HEK293 (cell line): ENCODE results near the gene RPL10L.

Experiments
- CTCF ChIA-PET: fragments of 350-600 bp; formaldehyde crosslinking; extraction: SDS; loops from one replicate; lab custom pipeline; 2021; ENCODE audit warnings: antibody characterized with exemption; lab: Yijun Ruan, JAX
- POLR2A ChIA-PET: fragments of 300-600 bp; formaldehyde crosslinking; extraction: SDS; loops from one replicate; lab custom pipeline; 2020; ENCODE audit warnings: antibody characterized with exemption, inconsistent platforms; lab: Yijun Ruan, JAX
- H3K27ac ChIP-seq: fragments of 200-500 bp; sonication (Bioruptor generic); 2 replicates; pipeline ENCODE4 v1.5.1; 2014; ENCODE audit warnings: low read depth, low read length, control low read depth, inconsistent platforms; ENCODE audit errors: extremely low read depth
- H3K36me3 ChIP-seq, 2 experiments: fragments of 200-500 bp in 1 of 2; sonication (Bioruptor generic) in 1 of 2; 1 replicate in 1 of 2; 2 replicates in 1 of 2; pipeline ENCODE4 v1.5.1; 2014 to 2017; ENCODE audit warnings: inconsistent platforms in 2 of 2, low read length in 2 of 2; ENCODE audit not compliant: control insufficient read depth in 2 of 2, insufficient read depth in 1 of 2
- H3K4me1 ChIP-seq: fragments of 200-500 bp; sonication (Bioruptor generic); 2 replicates; pipeline ENCODE4 v1.5.1; 2014; ENCODE audit warnings: mild to moderate bottlenecking, low read length, inconsistent platforms; ENCODE audit not compliant: control insufficient read depth, insufficient read depth
- H3K4me3 ChIP-seq: 2 replicates; pipeline ENCODE4 v1.5.1; 2011; ENCODE audit warnings: low read depth, mild to moderate bottlenecking, control low read depth, low read length, moderate library complexity
- H3K9me3 ChIP-seq: fragments of 200-500 bp; sonication (Bioruptor generic); 2 replicates; pipeline ENCODE4 v1.5.1; 2014; ENCODE audit warnings: low read depth, low read length, inconsistent platforms; ENCODE audit not compliant: control insufficient read depth, insufficient read depth
- BCL11A ChIP-seq: fragments of 450-650 bp; formaldehyde crosslinking; IDR thresholded peaks from 2 replicates; pipeline ENCODE4 v1.5.1; 2016; ENCODE audit warnings: low read depth, missing biosample characterization, missing genetic modification characterization
- PATZ1 ChIP-seq: fragments of 450-650 bp; formaldehyde crosslinking; IDR thresholded peaks from 2 replicates; pipeline ENCODE4 v1.5.1; 2016; ENCODE audit warnings: missing biosample characterization, missing genetic modification characterization
- PRDM4 ChIP-seq: fragments of 450-650 bp; formaldehyde crosslinking; IDR thresholded peaks from 2 replicates; pipeline ENCODE4 v1.5.1; 2017; ENCODE audit warnings: missing biosample characterization, missing genetic modification characterization
- TCF7L2 ChIP-seq: IDR thresholded peaks from 2 replicates; pipeline ENCODE4 v1.6.1; 2011; ENCODE audit warnings: low read depth, mild to moderate bottlenecking, inconsistent platforms, low read length, moderate library complexity, borderline replicate concordance
- ZBTB6 ChIP-seq: fragments of 450-650 bp; formaldehyde crosslinking; IDR thresholded peaks from 2 replicates; pipeline ENCODE4 v1.5.1; 2017; ENCODE audit warnings: missing biosample characterization, missing genetic modification characterization
- ZBTB7A ChIP-seq: fragments of 450-650 bp; formaldehyde crosslinking; IDR thresholded peaks from 2 replicates; pipeline ENCODE4 v1.5.1; 2016; ENCODE audit warnings: low read depth, missing biosample characterization, missing genetic modification characterization
- ZFHX2 ChIP-seq: fragments of 450-650 bp; formaldehyde crosslinking; conservative IDR thresholded peaks from 2 replicates; pipeline ENCODE4 v1.5.1; 2016; ENCODE audit warnings: missing biosample characterization, missing genetic modification characterization
- ZIC2 ChIP-seq: fragments of 450-650 bp; formaldehyde crosslinking; IDR thresholded peaks from 2 replicates; pipeline ENCODE4 v1.5.1; 2016; ENCODE audit warnings: missing biosample characterization, missing genetic modification characterization
- ZNF133 ChIP-seq: fragments of 450-650 bp; formaldehyde crosslinking; IDR thresholded peaks from 2 replicates; pipeline ENCODE4 v1.5.1; 2016; ENCODE audit warnings: missing biosample characterization, missing genetic modification characterization
- ZNF155 ChIP-seq: fragments of 450-650 bp; formaldehyde crosslinking; IDR thresholded peaks from 2 replicates; pipeline ENCODE4 v1.5.1; 2016; ENCODE audit warnings: missing biosample characterization, missing genetic modification characterization
- ZNF16 ChIP-seq: fragments of 450-650 bp; formaldehyde crosslinking; IDR thresholded peaks from 2 replicates; pipeline ENCODE4 v1.5.1; 2016; ENCODE audit warnings: low read depth, missing biosample characterization, missing genetic modification characterization
- ZNF174 ChIP-seq: fragments of 450-650 bp; formaldehyde crosslinking; IDR thresholded peaks from 2 replicates; pipeline ENCODE4 v1.5.0; 2017; ENCODE audit warnings: missing biosample characterization, mild to moderate bottlenecking, missing genetic modification characterization
- ZNF223 ChIP-seq: fragments of 450-650 bp; formaldehyde crosslinking; IDR thresholded peaks from 2 replicates; pipeline ENCODE4 v1.5.1; 2016; ENCODE audit warnings: missing biosample characterization, missing genetic modification characterization
- ZNF23 ChIP-seq: fragments of 450-650 bp; formaldehyde crosslinking; IDR thresholded peaks from 2 replicates; pipeline ENCODE4 v1.5.1; 2016; ENCODE audit warnings: missing biosample characterization, missing genetic modification characterization, borderline replicate concordance
- ZNF266 ChIP-seq: fragments of 450-650 bp; formaldehyde crosslinking; IDR thresholded peaks from 2 replicates; pipeline ENCODE4 v1.5.1; 2016; ENCODE audit warnings: missing biosample characterization, missing genetic modification characterization, low read depth
- ZNF501 ChIP-seq: fragments of 450-650 bp; formaldehyde crosslinking; IDR thresholded peaks from 2 replicates; pipeline ENCODE4 v1.5.1; 2016; ENCODE audit warnings: missing biosample characterization, missing genetic modification characterization
- ZNF518A ChIP-seq: fragments of 450-650 bp; formaldehyde crosslinking; conservative IDR thresholded peaks from 2 replicates; pipeline ENCODE4 v1.5.1; 2016; ENCODE audit warnings: low read depth, missing biosample characterization, missing genetic modification characterization
- ZNF571 ChIP-seq: fragments of 450-650 bp; formaldehyde crosslinking; IDR thresholded peaks from 2 replicates; pipeline ENCODE4 v1.5.0; 2017; ENCODE audit warnings: missing biosample characterization, missing genetic modification characterization
- ZNF585B ChIP-seq: fragments of 450-650 bp; formaldehyde crosslinking; IDR thresholded peaks from 2 replicates; pipeline ENCODE4 v1.5.1; 2016; ENCODE audit warnings: missing biosample characterization, missing genetic modification characterization
- ZNF596 ChIP-seq: fragments of 450-650 bp; IDR thresholded peaks from 2 replicates; pipeline ENCODE4 v1.5.0; 2018; ENCODE audit warnings: missing biosample characterization, mild to moderate bottlenecking, missing genetic modification characterization, moderate library complexity
- ZNF768 ChIP-seq: fragments of 450-650 bp; formaldehyde crosslinking; IDR thresholded peaks from 2 replicates; pipeline ENCODE4 v1.5.1; 2018; ENCODE audit warnings: missing biosample characterization, mild to moderate bottlenecking, missing genetic modification characterization

The RPL10L gene

GRCh38 chr14:46663382-46663781, 11.8 kb upstream of the RPL10L start:
- no peaks in the 10 kb centered on the region for H3K9me3 ChIP-seq
- no peak for TF ChIP-seq BCL11A
- no peak for TF ChIP-seq ZBTB6 (tag by site-specific recombination)
- TF ChIP-seq ZNF16 (tag by site-specific recombination) = no peak
- no peak for TF ChIP-seq ZBTB7A (tag by site-specific recombination)
- TF ChIP-seq ZNF223 (tag by site-specific recombination) = no peak
- no peak for TF ChIP-seq ZNF155
- no peak for TF ChIP-seq ZNF571
- no peak overlapping the region for H3K27ac ChIP-seq
- POLR2A ChIA-PET = no interaction called here
- H3K4me1 ChIP-seq = no peaks in the 10 kb centered on the region
- H3K4me3 ChIP-seq = no peak overlapping the region
- H3K36me3 ChIP-seq = no peaks in the 10 kb centered on the region
- CTCF ChIA-PET = no interaction called here

GRCh38 chr14:46661728-46662127, 10.1 kb upstream of the RPL10L start:
- Histone ChIP-seq H3K9me3 (no peaks in the 10 kb centered on the region), H3K4me1 (no peaks in the 10 kb centered on the region), H3K36me3 (no peaks in the 10 kb centered on the region), H3K4me3 (no peak overlapping the region), H3K27ac (no peak overlapping the region)
- ChIA-PET CTCF (interaction anchor here (0.6 to 1.3 kb wide), 4 partner anchors 8 to 81 kb away, joined by 3 to 5 read pairs (median 3); no protein-coding TSS in a partner anchor), POLR2A (no interaction called here)
- TF ChIP-seq ZNF768 (tag by site-specific recombination) (no peak), ZNF596 (no peak), PRDM4 (tag by site-specific recombination) (no peak), ZIC2 (tag by site-specific recombination) (no peak), ZNF266 (tag by site-specific recombination) (no peak), ZNF518A (tag by site-specific recombination) (no peak), TCF7L2 (no peak), ZNF23 (tag by site-specific recombination) (no peak), ZNF174 (tag by site-specific recombination) (no peak), ZNF501 (tag by site-specific recombination) (no peak), PATZ1 (tag by site-specific recombination) (no peak), ZNF585B (tag by site-specific recombination) (no peak), ZNF133 (tag by site-specific recombination) (no peak), ZFHX2 (tag by site-specific recombination) (no peak)
